ENCODE data around the gene IL12RB2.
"Not testable (repeated sequence)": the region's sequence is repeated elsewhere in the genome, so short reads cannot be mapped to it uniquely, and the experiment has no call there.

IL12RB2 gene

DNA sequence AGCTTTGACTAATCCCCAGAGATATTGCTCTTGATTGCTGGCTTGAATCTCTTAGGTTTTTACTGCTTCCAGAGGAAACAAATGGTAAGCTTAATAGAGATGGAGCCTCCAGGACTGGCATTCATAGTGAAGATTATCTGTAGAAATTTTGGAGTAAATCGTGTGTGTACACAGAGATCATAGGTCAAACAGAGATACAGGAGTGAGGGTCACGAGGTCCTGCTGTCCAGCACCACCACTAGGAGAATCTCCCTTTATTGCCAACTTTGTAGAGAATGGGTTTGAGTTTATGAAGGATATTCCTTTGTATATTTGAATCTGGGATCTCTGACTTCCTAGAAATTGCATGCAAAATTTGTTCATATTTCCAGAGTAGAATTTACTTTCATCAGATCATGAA is 130.3 kb downstream of the IL12RB2 start:
- Histone ChIP-seq H3K4me3 (ENCODE audit: low read depth, low read length) (no peak overlapping the region), H3K9me3 (no peaks in the 10 kb centered on the region), H3K4me1 (peaks cover 3% of the 10 kb centered on the region), H3K36me3 (no peaks in the 10 kb centered on the region), H3K27me3 (no peaks in the 10 kb centered on the region)
- no peak for DNase-seq
- TF ChIP-seq, protein P1, sequence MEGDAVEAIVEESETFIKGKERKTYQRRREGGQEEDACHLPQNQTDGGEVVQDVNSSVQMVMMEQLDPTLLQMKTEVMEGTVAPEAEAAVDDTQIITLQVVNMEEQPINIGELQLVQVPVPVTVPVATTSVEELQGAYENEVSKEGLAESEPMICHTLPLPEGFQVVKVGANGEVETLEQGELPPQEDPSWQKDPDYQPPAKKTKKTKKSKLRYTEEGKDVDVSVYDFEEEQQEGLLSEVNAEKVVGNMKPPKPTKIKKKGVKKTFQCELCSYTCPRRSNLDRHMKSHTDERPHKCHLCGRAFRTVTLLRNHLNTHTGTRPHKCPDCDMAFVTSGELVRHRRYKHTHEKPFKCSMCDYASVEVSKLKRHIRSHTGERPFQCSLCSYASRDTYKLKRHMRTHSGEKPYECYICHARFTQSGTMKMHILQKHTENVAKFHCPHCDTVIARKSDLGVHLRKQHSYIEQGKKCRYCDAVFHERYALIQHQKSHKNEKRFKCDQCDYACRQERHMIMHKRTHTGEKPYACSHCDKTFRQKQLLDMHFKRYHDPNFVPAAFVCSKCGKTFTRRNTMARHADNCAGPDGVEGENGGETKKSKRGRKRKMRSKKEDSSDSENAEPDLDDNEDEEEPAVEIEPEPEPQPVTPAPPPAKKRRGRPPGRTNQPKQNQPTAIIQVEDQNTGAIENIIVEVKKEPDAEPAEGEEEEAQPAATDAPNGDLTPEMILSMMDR (IDR thresholded peaks at IDR 0.05; ENCODE audit: low read depth, low read length), result no peak

DNA sequence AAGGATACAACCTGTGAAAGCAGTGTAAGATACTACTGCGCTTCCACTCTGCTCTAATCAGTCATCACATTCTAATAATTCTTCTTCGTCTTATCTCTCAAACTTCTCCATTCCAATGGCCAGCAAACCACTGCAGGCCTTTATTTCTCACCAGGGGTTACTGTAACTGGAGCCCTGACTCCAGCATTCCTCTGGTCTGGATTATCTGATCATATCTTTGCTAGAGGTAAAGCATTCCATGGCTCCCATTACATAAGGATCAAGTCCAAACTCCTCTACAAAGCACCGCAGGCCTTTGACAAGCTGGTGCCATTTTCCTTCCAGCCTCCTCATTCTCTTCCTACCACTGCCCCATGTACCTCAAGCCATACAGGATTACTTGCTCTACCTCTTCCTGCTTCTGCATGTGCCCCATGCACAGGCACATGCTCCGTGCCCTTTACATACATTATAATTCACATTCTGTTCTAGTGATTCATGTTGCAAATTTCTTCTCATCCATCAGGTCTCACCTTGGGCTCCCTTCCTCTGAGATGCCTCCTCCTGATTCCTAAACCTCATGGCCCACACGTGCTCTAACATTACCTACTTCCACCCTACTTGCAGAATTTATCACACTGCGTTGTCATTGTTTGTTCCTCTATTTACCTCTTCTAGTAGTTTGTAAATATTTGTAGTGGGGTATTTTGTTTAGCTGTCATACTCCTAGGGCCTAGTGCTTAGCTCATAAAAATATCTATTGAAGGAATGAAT is 131.8 kb downstream of the IL12RB2 start:
- H3K4me3 ChIP-seq (ENCODE audit: low read depth, low read length), result no peak overlapping the region
- no peaks in the 10 kb centered on the region for H3K36me3 ChIP-seq
- peaks cover 3% of the 10 kb centered on the region for H3K4me1 ChIP-seq
- no peak for DNase-seq
- no peaks in the 10 kb centered on the region for H3K9me3 ChIP-seq
- TF ChIP-seq, protein P1 (IDR thresholded peaks at IDR 0.05; ENCODE audit: low read depth, low read length), result no peak
- no peaks in the 10 kb centered on the region for H3K27me3 ChIP-seq

DNA sequence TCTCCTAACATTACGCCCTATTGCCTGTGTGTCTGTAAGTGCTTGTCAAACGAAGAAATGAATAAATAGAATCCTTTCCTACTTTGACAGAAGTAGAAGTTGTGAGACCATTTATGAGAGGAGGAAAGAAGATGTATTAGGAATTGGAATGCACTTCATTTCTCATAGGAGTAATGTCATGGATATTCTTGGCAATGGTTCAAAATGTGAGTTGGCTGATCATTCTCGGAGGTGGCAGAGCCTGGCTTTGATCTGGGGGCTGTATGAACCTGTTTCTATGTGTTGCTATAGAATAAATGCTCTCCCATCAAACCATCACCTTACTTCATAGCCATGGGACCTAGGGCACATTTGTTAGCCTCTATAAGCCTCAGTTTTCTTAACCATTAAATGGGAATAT is 132.7 kb downstream of the IL12RB2 start:
- no peak for DNase-seq
- Histone ChIP-seq H3K4me1 (peaks cover 3% of the 10 kb centered on the region), H3K9me3 (no peaks in the 10 kb centered on the region), H3K27me3 (no peaks in the 10 kb centered on the region), H3K36me3 (no peaks in the 10 kb centered on the region), H3K4me3 (ENCODE audit: low read depth, low read length) (no peak overlapping the region)
- TF ChIP-seq, protein P1 (IDR thresholded peaks at IDR 0.05; ENCODE audit: low read depth, low read length), result no peak

DNA sequence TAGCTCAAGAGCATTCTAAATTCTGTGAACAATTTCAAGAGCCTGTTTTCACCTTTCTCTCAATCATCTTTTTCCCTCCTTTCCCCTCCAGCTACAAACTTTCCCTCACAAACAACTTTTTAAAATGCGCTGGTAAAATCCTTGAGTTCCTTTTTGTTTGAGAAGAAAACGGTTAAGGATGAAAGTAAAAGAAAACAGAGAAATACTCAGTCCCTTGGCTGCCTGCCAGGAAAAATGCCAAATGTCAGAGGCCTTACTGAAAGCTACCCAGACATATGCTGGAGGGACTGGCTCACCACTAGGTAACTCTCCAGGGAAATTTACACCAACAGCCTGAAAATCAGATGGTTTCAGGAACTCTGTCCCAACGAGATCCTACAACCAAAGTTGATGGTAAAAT is 133.5 kb downstream of the IL12RB2 start:
- Histone ChIP-seq H3K27me3 (no peaks in the 10 kb centered on the region), H3K36me3 (no peaks in the 10 kb centered on the region), H3K4me1 (peaks cover 3% of the 10 kb centered on the region), H3K4me3 (ENCODE audit: low read depth, low read length) (no peak overlapping the region), H3K9me3 (no peaks in the 10 kb centered on the region)
- peak; percentile 56 for DNase-seq
- TF ChIP-seq, protein P1 (IDR thresholded peaks at IDR 0.05; ENCODE audit: low read depth, low read length), result no peak

DNA sequence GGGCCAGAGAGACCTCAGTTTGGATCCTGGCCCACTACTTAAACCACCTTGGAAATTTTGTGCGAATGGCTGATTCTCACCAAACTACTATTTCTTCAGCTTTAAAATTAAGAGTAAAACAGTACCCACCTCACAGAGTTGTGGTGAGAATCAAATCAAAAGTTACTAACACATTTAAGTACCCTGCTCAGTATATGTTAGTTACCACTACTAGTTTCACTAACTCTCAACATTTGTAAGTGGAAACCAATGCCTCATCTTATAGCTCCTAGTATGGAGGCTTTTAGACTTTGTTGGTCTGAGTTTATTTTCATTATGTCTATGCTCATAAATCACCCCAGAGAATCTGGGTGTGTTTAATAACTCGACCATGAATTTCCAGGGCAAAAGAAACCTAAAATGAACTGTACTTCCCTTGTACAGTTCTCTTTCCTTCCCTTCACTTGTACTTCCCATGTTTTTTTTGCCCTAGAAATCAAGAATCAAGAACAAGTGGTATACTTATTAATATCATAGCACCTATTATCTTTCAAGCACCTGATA is 134.1 kb downstream of the IL12RB2 start:
- Histone ChIP-seq H3K4me3 (ENCODE audit: low read depth, low read length) (no peak overlapping the region), H3K36me3 (no peaks in the 10 kb centered on the region), H3K9me3 (no peaks in the 10 kb centered on the region), H3K27me3 (no peaks in the 10 kb centered on the region), H3K4me1 (peaks cover 3% of the 10 kb centered on the region)
- no peak for DNase-seq
- TF ChIP-seq, protein P1 (IDR thresholded peaks at IDR 0.05; ENCODE audit: low read depth, low read length), result no peak

DNA sequence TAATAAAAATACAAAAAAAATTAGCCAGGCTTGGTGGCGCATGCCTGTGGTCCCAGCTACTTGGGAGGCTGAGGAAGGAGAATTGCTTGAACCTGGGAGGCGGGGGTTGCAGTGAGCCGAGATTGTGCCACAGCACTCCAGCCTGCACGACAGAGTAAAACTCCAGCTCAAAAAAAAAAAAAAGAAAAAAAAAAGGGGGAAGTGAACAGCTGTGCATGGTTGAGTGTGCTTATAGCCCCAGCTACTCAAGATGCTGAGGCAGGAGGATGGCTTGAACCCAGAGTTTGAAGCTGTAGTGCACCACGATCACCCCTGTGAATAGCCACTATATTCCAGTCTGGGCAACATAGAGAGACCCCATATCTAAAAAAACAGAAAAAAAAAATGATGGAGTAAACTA is 138.3 kb downstream of the IL12RB2 start:
- H3K9me3 ChIP-seq; H3K27me3 ChIP-seq; DNase-seq; H3K4me3 ChIP-seq (ENCODE audit: low read depth, low read length); H3K36me3 ChIP-seq; H3K4me1 ChIP-seq: not testable (repeated sequence)

Data from BE2C (cell line).